GM21528 (cell line): Measurements from ENCODE around the gene MVB12A.
A peak's percentile ranks its signal among the peaks of the same experiment; 100 is the strongest.

Experiments used
- ATAC-seq: cut with Tn5 transposase; IDR thresholded peaks from one replicate; pipeline ENCODE4 v1.9.1; 2021; ENCODE audit warnings: mild to moderate bottlenecking, moderate library complexity; ENCODE audit not compliant: unreplicated experiment, low FRiP score

Gene MVB12A

DNA sequence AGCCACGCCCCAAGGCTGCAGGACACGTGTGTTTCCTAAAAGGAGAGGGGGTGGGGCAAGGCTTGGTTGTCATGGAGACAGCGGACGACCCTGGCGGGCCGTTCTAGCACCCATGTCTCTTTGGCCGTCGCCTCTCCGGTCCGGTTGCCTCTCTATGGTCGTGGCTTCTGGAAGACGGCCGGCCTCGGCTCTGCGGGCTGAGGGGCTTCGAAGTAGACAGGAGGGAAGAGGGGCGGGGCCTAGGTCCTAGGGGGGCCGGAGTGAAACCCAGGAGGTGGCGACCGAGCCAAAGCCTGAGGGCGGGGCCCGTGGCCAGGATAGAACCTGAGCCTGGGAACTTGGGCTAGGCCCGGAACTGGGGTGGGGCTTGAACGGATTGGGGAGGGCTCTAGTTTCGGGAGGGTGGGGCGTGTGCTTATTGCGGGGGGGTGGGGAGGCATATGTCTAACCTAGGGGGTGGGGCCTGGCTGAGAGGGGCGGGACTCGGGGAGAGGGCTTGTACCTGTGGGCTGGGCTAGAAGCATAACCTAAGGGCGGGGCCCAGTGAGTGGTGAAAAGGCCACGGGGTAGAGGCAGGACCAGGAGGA lies 49.7 kb downstream of the MVB12A start:
- peak; percentile 51 for ATAC-seq

DNA sequence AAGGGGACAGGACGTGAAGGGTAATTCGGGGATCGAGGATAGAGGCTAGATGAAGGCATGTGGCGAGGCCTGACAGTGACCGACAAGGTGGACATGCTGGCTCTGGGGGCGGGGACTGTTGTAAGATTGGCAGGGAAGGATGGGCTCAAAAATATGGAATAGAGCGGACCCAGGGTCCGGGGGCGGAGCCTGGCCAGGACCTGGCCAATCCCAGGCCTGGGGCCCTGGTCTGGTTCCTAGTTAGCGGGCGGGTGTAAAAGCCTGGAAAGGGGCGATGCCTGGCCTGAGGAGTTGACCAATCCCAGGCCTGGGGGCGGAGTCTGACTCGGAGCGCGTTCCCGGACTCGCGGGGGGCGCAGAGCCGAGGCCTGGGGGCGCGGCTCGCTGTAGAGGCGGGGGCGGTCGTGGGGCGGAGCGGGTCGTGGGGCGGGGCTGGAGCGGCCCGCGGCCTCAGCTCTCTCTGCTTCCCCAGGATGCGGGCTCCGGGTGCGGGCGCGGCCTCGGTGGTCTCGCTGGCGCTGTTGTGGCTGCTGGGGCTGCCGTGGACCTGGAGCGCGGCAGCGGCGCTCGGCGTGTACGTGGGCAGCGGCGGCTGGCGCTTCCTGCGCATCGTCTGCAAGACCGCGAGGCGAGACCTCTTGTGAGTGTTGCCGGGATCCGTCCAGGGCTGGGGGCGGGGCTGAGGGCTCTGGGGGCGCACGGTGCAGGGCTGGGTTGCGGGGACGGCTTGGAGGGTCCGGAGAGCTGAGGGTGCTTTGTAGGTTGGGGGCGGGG lies 50.4 kb downstream of the MVB12A start, which contains the start of gene SLC27A1:
Gene SLC27A1 (plus strand): TSS at position 457 of the 774 bp plus-strand sequence. CDS start 17 bp downstream, at position 474.
- peak; percentile 63 for ATAC-seq

DNA sequence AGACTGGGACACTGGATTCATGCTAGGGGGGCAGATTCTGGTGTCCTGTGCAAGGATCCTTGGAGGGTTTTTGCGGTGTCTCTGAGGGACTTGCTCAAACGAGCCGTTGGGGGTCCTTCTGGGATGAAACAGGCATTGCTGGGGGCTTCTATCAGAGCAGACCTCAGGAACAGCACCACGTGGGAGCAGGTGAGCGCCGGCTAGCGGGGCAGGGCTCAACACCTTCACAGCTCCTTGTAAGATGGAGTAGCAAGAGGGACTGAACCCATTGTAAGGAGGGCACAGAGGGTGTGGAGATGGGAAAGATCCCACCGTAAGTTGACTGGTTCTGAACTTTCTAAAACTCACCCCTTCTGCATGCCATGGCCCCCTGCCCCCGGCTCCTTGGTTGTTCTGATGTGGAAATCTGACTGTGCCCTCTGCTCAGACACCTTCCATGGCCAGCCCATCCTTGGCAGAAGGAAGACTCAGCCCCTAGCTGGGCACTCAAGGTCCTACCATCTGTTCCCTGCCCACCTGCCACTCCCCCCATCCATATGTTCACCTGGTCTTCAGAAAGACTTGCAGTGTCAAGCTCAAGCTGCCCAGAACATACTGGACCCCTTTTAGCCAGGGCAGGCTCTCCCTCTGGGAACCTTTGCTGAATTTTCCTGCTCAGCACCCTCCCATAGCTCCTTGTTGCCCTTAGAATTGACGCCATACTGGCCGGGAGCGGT lies 51.7 kb downstream of the MVB12A start:
- no peak for ATAC-seq

DNA sequence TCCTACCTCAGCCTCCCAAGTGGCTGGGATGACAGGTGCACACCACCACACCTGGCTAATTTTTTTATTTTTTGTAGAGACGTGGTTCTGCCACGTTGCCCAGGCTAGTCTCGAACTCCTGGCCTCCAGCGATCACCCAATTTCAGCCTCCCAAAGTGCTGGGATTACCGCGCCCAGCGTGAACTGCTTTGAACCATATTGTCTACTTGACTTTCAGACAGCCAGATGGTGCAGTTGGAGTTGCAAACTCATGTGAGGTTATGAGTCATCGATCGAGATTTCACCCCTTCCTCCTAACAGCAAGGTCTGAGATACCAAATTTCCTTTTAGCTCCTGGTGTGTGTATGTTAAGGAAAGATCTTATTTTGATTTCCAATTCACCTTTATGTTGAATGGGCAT lies 53.2 kb downstream of the MVB12A start:
- ATAC-seq, result no peak
